ENCODE measurements around the gene ARHGAP11B.
A peak's percentile ranks its signal among the peaks of the same experiment; 100 is the strongest.
"Not testable (repeated sequence)": the region's sequence is repeated elsewhere in the genome, so short reads cannot be mapped to it uniquely, and the experiment has no call there.

The ARHGAP11B gene

GRCh38 chr15:30650012-30650929 lies 24.3 kb downstream of the ARHGAP11B start:
- no peaks in the 10 kb centered on the region for H3K9me3 Mint-ChIP-seq
- H3K27ac Mint-ChIP-seq (ENCODE audit: unreplicated experiment), result no peak overlapping the region
- peaks cover 25% of the 10 kb centered on the region for H3K36me3 Mint-ChIP-seq (ENCODE audit: low read depth)
- no peaks in the 10 kb centered on the region for H3K27me3 Mint-ChIP-seq (ENCODE audit: low read depth)
- TF ChIP-seq CTCF (conservative IDR thresholded peaks at IDR 0.05), result no peak
- DNase-seq (ENCODE audit: low read depth, low spot score), result no peak
- no peaks in the 10 kb centered on the region for H3K4me1 Mint-ChIP-seq
- no peak overlapping the region for H3K4me3 Mint-ChIP-seq

- not testable (repeated sequence) for H3K36me3 Mint-ChIP-seq (ENCODE audit: low read depth); DNase-seq (ENCODE audit: low read depth, low spot score); H3K27me3 Mint-ChIP-seq (ENCODE audit: low read depth); H3K4me1 Mint-ChIP-seq; H3K4me3 Mint-ChIP-seq; H3K27ac Mint-ChIP-seq (ENCODE audit: unreplicated experiment); H3K9me3 Mint-ChIP-seq
- TF ChIP-seq CTCF (conservative IDR thresholded peaks at IDR 0.05), result peak; percentile 72
Observed at GRCh38 chr15:30661154-30661553, 35.2 kb downstream of the ARHGAP11B start.

- not testable (repeated sequence) for H3K4me1 Mint-ChIP-seq; H3K27ac Mint-ChIP-seq (ENCODE audit: unreplicated experiment); H3K27me3 Mint-ChIP-seq (ENCODE audit: low read depth); H3K4me3 Mint-ChIP-seq; H3K9me3 Mint-ChIP-seq; DNase-seq (ENCODE audit: low read depth, low spot score)
- peaks cover 25% of the 10 kb centered on the region for H3K36me3 Mint-ChIP-seq (ENCODE audit: low read depth)
Observed at GRCh38 chr15:30669621-30670020, 43.7 kb downstream of the ARHGAP11B start.

- TF ChIP-seq CTCF (conservative IDR thresholded peaks at IDR 0.05), result no peak
- Mint-ChIP-seq H3K27ac (ENCODE audit: unreplicated experiment) (no peak overlapping the region), H3K4me1 (no peaks in the 10 kb centered on the region), H3K36me3 (ENCODE audit: low read depth) (peaks cover 25% of the 10 kb centered on the region), H3K27me3 (ENCODE audit: low read depth) (no peaks in the 10 kb centered on the region), H3K9me3 (peaks cover 3% of the 10 kb centered on the region), H3K4me3 (no peak overlapping the region)
- no peak for DNase-seq (ENCODE audit: low read depth, low spot score)
Observed at GRCh38 chr15:30670056-30670455, 44.1 kb downstream of the ARHGAP11B start.

GRCh38 chr15:30671309-30671708 lies 45.4 kb downstream of the ARHGAP11B start:
- H3K4me1 Mint-ChIP-seq, result no peaks in the 10 kb centered on the region
- peaks cover 29% of the 10 kb centered on the region for H3K36me3 Mint-ChIP-seq (ENCODE audit: low read depth)
- no peak for DNase-seq (ENCODE audit: low read depth, low spot score)
- TF ChIP-seq CTCF (conservative IDR thresholded peaks at IDR 0.05), result no peak
- no peak overlapping the region for H3K27ac Mint-ChIP-seq (ENCODE audit: unreplicated experiment)
- H3K4me3 Mint-ChIP-seq, result no peak overlapping the region
- H3K27me3 Mint-ChIP-seq (ENCODE audit: low read depth), result no peaks in the 10 kb centered on the region
- H3K9me3 Mint-ChIP-seq, result peaks cover 5% of the 10 kb centered on the region

GRCh38 chr15:30675126-30675525 lies 49.2 kb downstream of the ARHGAP11B start:
- H3K4me1 Mint-ChIP-seq, result no peaks in the 10 kb centered on the region

GRCh38 chr15:30675891-30676290 lies 50.0 kb downstream of the ARHGAP11B start:
- not testable (repeated sequence) for H3K4me1 Mint-ChIP-seq; H3K27ac Mint-ChIP-seq (ENCODE audit: unreplicated experiment); DNase-seq (ENCODE audit: low read depth, low spot score); H3K27me3 Mint-ChIP-seq (ENCODE audit: low read depth); H3K4me3 Mint-ChIP-seq
- H3K36me3 Mint-ChIP-seq (ENCODE audit: low read depth), result peaks cover 28% of the 10 kb centered on the region
- peaks cover 13% of the 10 kb centered on the region for H3K9me3 Mint-ChIP-seq

More at GRCh38 chr15:30675126-30675525, 49.2 kb downstream of the ARHGAP11B start:
- no peak for DNase-seq (ENCODE audit: low read depth, low spot score)
- Mint-ChIP-seq H3K27me3 (ENCODE audit: low read depth) (no peaks in the 10 kb centered on the region), H3K9me3 (peaks cover 13% of the 10 kb centered on the region), H3K4me3 (no peak overlapping the region), H3K27ac (ENCODE audit: unreplicated experiment) (no peak overlapping the region), H3K36me3 (ENCODE audit: low read depth) (peaks cover 34% of the 10 kb centered on the region)
- no peak for TF ChIP-seq CTCF (conservative IDR thresholded peaks at IDR 0.05)

- H3K27ac Mint-ChIP-seq (ENCODE audit: unreplicated experiment); DNase-seq (ENCODE audit: low read depth, low spot score); H3K9me3 Mint-ChIP-seq; H3K27me3 Mint-ChIP-seq (ENCODE audit: low read depth); H3K4me3 Mint-ChIP-seq; H3K4me1 Mint-ChIP-seq: not testable (repeated sequence)
- peaks cover 15% of the 10 kb centered on the region for H3K36me3 Mint-ChIP-seq (ENCODE audit: low read depth)
Observed at GRCh38 chr15:30680997-30681396, 55.1 kb downstream of the ARHGAP11B start.

All from neural crest cell (in vitro differentiated cells).